ENCODE data around the gene LCP2. TPM values are rescaled to one million over a fixed set of nuclear protein-coding genes. Genes with fewer than 3 reads are reported as not detected.

Gene LCP2
- total RNA-seq, 1 donor from 2014 or later, result not detected

DNA sequence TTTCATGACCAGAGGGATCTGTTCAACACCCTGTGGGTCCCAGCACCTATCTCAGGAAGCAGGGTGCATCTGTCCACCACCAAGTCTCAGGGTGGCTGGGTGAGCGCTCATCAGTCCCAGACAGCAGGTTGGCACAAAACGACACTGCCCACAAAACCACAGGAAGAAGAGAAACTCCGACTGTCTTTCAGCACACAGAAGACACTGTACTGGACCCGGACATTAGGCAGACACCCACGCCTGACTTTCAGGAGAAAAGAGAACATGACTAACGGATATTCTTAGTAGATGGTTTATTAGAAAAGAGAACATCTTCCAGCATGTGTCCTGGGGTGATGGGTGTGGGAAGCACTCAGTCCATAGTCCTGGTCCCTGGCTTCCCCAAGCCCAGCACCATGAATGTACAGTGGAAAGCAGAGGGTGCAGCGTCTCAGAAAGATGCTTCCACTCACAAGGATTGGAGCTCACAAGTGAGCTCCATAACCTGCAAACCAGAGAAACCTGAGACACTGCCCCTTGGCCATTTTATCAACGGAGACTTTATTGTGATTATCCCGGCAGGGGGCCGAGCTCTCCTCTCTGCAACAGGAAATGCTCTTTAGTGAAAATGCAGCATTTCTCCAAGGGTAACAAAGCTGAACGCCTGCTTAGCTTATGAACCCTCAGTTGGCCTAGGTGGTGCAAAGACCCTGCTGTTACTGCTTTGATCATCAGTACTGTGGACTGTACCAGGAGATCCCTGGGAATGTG, 35.8 kb upstream of the LCP2 start:
- no peaks in the 10 kb centered on the region for H4K20me1 ChIP-seq (ENCODE audit: low read depth)
- H3K4me1 ChIP-seq, result peaks cover 41% of the 10 kb centered on the region
- peak overlapping the region; percentile 14 for H3K4me3 Mint-ChIP-seq
- no peaks in the 10 kb centered on the region for H3K36me3 ChIP-seq
- H3K9ac ChIP-seq, result no peak overlapping the region
- no peaks in the 10 kb centered on the region for H3K9me3 ChIP-seq (ENCODE audit: low read depth)
- H3K4me2 ChIP-seq, result peak overlapping the region; percentile 52
- H3K27me3 ChIP-seq, result no peaks in the 10 kb centered on the region
- peaks cover 7% of the 10 kb centered on the region for H3K27me3 Mint-ChIP-seq (ENCODE audit: insufficient read depth, low read depth)
- no peaks in the 10 kb centered on the region for H3K36me3 Mint-ChIP-seq
- TF ChIP-seq, protein P1, sequence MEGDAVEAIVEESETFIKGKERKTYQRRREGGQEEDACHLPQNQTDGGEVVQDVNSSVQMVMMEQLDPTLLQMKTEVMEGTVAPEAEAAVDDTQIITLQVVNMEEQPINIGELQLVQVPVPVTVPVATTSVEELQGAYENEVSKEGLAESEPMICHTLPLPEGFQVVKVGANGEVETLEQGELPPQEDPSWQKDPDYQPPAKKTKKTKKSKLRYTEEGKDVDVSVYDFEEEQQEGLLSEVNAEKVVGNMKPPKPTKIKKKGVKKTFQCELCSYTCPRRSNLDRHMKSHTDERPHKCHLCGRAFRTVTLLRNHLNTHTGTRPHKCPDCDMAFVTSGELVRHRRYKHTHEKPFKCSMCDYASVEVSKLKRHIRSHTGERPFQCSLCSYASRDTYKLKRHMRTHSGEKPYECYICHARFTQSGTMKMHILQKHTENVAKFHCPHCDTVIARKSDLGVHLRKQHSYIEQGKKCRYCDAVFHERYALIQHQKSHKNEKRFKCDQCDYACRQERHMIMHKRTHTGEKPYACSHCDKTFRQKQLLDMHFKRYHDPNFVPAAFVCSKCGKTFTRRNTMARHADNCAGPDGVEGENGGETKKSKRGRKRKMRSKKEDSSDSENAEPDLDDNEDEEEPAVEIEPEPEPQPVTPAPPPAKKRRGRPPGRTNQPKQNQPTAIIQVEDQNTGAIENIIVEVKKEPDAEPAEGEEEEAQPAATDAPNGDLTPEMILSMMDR (IDR thresholded peaks at IDR 0.05), result no peak
- TF ChIP-seq EZH2phosphoT487 (IDR thresholded peaks at IDR 0.05), result no peak
- H3K27ac Mint-ChIP-seq, result peak overlapping the region; percentile 93
- DNase-seq (ENCODE audit: low spot score), result peak; percentile 68
- peaks cover 23% of the 10 kb centered on the region for H3F3A ChIP-seq (ENCODE audit: low read depth)
- H2AFZ ChIP-seq (replicated peaks), result peak overlapping the region; percentile 13
- H3K4me3 ChIP-seq, result no peak overlapping the region
- peaks cover 3% of the 10 kb centered on the region for H3K9me3 Mint-ChIP-seq
- no peak overlapping the region for H3K27ac ChIP-seq
- H3K4me1 Mint-ChIP-seq, result peaks cover 56% of the 10 kb centered on the region
- no peaks in the 10 kb centered on the region for H3K79me2 ChIP-seq (ENCODE audit: low read depth)

DNA sequence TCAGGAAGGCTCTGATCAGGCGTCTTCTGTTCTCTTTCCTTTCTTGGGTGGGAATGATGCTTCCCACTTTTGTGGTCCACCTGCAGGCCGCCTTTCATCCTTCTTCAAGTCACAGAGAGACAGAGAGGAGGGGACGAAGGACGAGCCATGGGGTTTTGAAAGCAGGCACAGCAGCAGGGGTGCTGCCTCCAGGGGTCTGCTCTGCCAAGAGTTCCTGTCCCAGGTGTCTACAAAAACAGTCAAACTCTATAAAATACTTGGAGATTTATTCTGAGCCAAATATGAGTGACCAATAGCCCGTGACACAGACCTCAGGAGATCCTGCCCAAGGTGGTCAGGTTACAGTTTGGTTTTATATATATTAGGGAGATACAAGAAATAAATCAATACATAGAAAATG, 34.5 kb upstream of the LCP2 start:
- peaks cover 7% of the 10 kb centered on the region for H3K27me3 Mint-ChIP-seq (ENCODE audit: insufficient read depth, low read depth)

DNA sequence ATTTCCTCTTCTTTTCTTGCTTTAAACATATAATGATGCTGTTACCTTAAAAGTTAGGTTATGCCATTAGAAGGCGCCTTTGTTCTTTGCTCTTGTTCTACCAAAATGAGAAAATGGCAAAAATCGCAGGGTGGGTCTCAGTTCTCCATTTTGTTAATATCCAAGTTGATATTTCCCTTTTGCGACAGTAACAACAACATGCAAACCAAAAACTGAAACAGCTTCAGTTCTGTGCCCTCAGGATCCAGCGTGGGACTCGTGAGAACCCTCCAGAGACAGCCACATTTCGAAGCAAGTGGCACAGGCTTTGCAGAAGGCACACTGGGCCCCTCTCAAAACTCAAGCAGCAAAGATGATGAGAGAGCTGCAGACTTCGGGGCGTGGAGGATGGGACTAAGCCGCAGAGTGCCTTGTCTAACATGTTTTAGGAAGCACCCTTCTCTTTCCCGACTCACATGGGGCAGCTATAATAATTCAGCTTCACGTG, 33.0 kb upstream of the LCP2 start:
- Histone ChIP-seq H3K27me3 (no peaks in the 10 kb centered on the region), H3F3A (ENCODE audit: low read depth) (peaks cover 6% of the 10 kb centered on the region), H3K4me2 (no peak overlapping the region), H3K4me1 (peaks cover 25% of the 10 kb centered on the region), H3K9me3 (ENCODE audit: low read depth) (no peaks in the 10 kb centered on the region), H4K20me1 (ENCODE audit: low read depth) (no peaks in the 10 kb centered on the region), H3K9ac (no peak overlapping the region), H3K36me3 (no peaks in the 10 kb centered on the region), H3K4me3 (no peak overlapping the region), H2AFZ (replicated peaks) (no peak overlapping the region), H3K27ac (no peak overlapping the region), H3K79me2 (ENCODE audit: low read depth) (no peaks in the 10 kb centered on the region)
- Mint-ChIP-seq H3K27me3 (ENCODE audit: insufficient read depth, low read depth) (peaks cover 3% of the 10 kb centered on the region), H3K4me1 (peaks cover 41% of the 10 kb centered on the region), H3K4me3 (no peak overlapping the region), H3K36me3 (no peaks in the 10 kb centered on the region), H3K27ac (peak overlapping the region; percentile 87), H3K9me3 (peaks cover 3% of the 10 kb centered on the region)
- TF ChIP-seq EZH2 (IDR thresholded peaks at IDR 0.05) (no peak), EZH2phosphoT487 (IDR thresholded peaks at IDR 0.05) (no peak)
- TF ChIP-seq, protein P1 (IDR thresholded peaks at IDR 0.05), result no peak
- DNase-seq (ENCODE audit: low spot score), result no peak

More for the DNA sequence above, 34.5 kb upstream of the LCP2 start:
- no peak for DNase-seq (ENCODE audit: low spot score)
- Histone ChIP-seq H3K36me3 (no peaks in the 10 kb centered on the region), H2AFZ (replicated peaks) (no peak overlapping the region), H3K27me3 (no peaks in the 10 kb centered on the region), H3K4me2 (no peak overlapping the region), H3K4me1 (peaks cover 28% of the 10 kb centered on the region), H3K9ac (no peak overlapping the region), H3K4me3 (no peak overlapping the region), H3K79me2 (ENCODE audit: low read depth) (no peaks in the 10 kb centered on the region), H4K20me1 (ENCODE audit: low read depth) (no peaks in the 10 kb centered on the region), H3K27ac (no peak overlapping the region), H3K9me3 (ENCODE audit: low read depth) (no peaks in the 10 kb centered on the region), H3F3A (ENCODE audit: low read depth) (peaks cover 14% of the 10 kb centered on the region)
- no peak for TF ChIP-seq EZH2phosphoT487 (IDR thresholded peaks at IDR 0.05)
- TF ChIP-seq, protein P1 (IDR thresholded peaks at IDR 0.05), result no peak
- TF ChIP-seq EZH2 (IDR thresholded peaks at IDR 0.05), result no peak
- H3K4me1 Mint-ChIP-seq, result peaks cover 45% of the 10 kb centered on the region
- no peaks in the 10 kb centered on the region for H3K36me3 Mint-ChIP-seq
- H3K9me3 Mint-ChIP-seq, result peaks cover 3% of the 10 kb centered on the region
- H3K4me3 Mint-ChIP-seq, result no peak overlapping the region
- no peak overlapping the region for H3K27ac Mint-ChIP-seq
